Endothelial cell of umbilical vein (primary cell): ENCODE results near the gene CEP85L.

Experiments used
- CTCF ChIP-seq, 2 donors: IDR thresholded peaks; 1 replicate in 1 of 2; 2 replicates in 1 of 2; pipeline ENCODE4 v1.5.1; 2011; ENCODE audit warnings: low read length in 2 of 2, mild to moderate bottlenecking in 2 of 2, moderate library complexity in 2 of 2, control low read depth in 1 of 2, inconsistent platforms in 1 of 2, low read depth in 1 of 2; ENCODE audit not compliant: insufficient read depth in 1 of 2; ENCODE audit errors: extremely low read depth in 1 of 2
- POLR2A ChIP-seq: IDR thresholded peaks from 2 replicates; pipeline ENCODE4 v1.6.1; 2012; ENCODE audit warnings: low read depth, mild to moderate bottlenecking, control low read depth, low read length
- POLR2AphosphoS5 ChIP-seq: IDR thresholded peaks from 2 replicates; pipeline ENCODE4 v1.6.1; 2012; ENCODE audit warnings: low read depth, mild to moderate bottlenecking, control low read depth, low read length, moderate library complexity; ENCODE audit not compliant: insufficient read depth

DNA sequence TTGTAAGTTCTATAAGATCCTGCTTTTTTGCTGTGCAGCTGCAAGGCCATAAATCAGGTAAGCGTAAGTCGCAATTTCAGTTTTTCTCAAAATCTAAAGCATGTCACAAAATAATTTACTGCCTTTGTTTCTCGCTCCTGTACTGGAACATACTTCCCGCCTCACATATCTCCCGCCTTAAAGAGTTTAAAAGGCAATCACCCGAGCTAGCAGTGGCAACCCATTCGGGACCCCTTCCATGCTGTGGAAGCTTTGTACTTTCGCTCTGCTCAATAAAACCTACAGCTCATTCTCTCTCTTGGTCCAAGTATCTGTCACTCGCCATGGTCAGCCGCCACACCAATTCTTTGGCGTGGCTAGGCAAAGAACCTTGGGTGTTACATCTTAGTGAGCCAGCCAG is 34.0 kb downstream of the CEP85L start:
- TF ChIP-seq POLR2AphosphoS5 (no peak), POLR2A (no peak), CTCF (IDR thresholded peaks at IDR 0.05; ENCODE audit: extremely low read depth in 1 of 2, insufficient read depth in 1 of 2, low read depth in 1 of 2, low read length in 2 of 2) (no peak)
